ENCODE data around the gene MTPN.

MTPN gene

GRCh38 chr7:135950429-135950828 is 26.7 kb downstream of the MTPN start:
- no peak for TF ChIP-seq CTCF (IDR thresholded peaks at IDR 0.05; ENCODE audit: insufficient read depth, low read depth, low read length, missing control alignments)
- no peak overlapping the region for H3K4me3 ChIP-seq (ENCODE audit: low read length)
- no peak for DNase-seq (ENCODE audit: low read depth)

GRCh38 chr7:135946289-135947055 is 30.7 kb downstream of the MTPN start:
- TF ChIP-seq CTCF (IDR thresholded peaks at IDR 0.05; ENCODE audit: insufficient read depth, low read depth, low read length, missing control alignments), result no peak
- no peak for DNase-seq (ENCODE audit: low read depth)
- H3K4me3 ChIP-seq (ENCODE audit: low read length), result no peak overlapping the region

- no peak for DNase-seq (ENCODE audit: low read depth)
- no peak overlapping the region for H3K4me3 ChIP-seq (ENCODE audit: low read length)
- TF ChIP-seq CTCF (IDR thresholded peaks at IDR 0.05; ENCODE audit: insufficient read depth, low read depth, low read length, missing control alignments), result no peak
Measured at GRCh38 chr7:135944753-135945152, 32.4 kb downstream of the MTPN start.

GRCh38 chr7:135943134-135943879 is 33.9 kb downstream of the MTPN start:
- H3K4me3 ChIP-seq (ENCODE audit: low read length), result no peak overlapping the region
- no peak for DNase-seq (ENCODE audit: low read depth)
- TF ChIP-seq CTCF (IDR thresholded peaks at IDR 0.05; ENCODE audit: insufficient read depth, low read depth, low read length, missing control alignments), result no peak

GRCh38 chr7:135942614-135943013 is 34.5 kb downstream of the MTPN start:
- no peak for TF ChIP-seq CTCF (IDR thresholded peaks at IDR 0.05; ENCODE audit: insufficient read depth, low read depth, low read length, missing control alignments)
- DNase-seq (ENCODE audit: low read depth), result no peak
- no peak overlapping the region for H3K4me3 ChIP-seq (ENCODE audit: low read length)

- H3K4me3 ChIP-seq (ENCODE audit: low read length), result no peak overlapping the region
- no peak for DNase-seq (ENCODE audit: low read depth)
- no peak for TF ChIP-seq CTCF (IDR thresholded peaks at IDR 0.05; ENCODE audit: insufficient read depth, low read depth, low read length, missing control alignments)
Measured at GRCh38 chr7:135940077-135941075, 36.8 kb downstream of the MTPN start.

Data from epithelial cell of esophagus (primary cell).